K562 treated with DMSO at 1 percent for 24 hours (cell line): ENCODE measurements around the gene TRNT1. TPM values are rescaled to one million over a fixed set of nuclear protein-coding genes. Genes with fewer than 3 reads are reported as not detected.

Experiments used
- total RNA-seq: library from RNA; unstranded; fragments of 300-600 nt; gene quantifications from 2 replicates; pipeline ENCODE4 v1.2.3, GENCODE V29; 2022; ENCODE audit warnings: low read depth; ENCODE audit not compliant: insufficient read depth

TRNT1 gene
- 7.8 and 8.1 TPM in 2 replicates for total RNA-seq

GRCh38 chr3:3126477-3127431 is at the start of gene TRNT1:
TRNT1 (plus strand) TSS chr3:3126940; CDS start chr3:3129041, 2,101 bp downstream.

GRCh38 chr3:3110299-3110630 is 16.5 kb upstream of the TRNT1 start, which contains the start of gene IL5RA:
IL5RA (minus strand) TSS chr3:3110374; CDS start chr3:3104984, 5,390 bp downstream.

DNA sequence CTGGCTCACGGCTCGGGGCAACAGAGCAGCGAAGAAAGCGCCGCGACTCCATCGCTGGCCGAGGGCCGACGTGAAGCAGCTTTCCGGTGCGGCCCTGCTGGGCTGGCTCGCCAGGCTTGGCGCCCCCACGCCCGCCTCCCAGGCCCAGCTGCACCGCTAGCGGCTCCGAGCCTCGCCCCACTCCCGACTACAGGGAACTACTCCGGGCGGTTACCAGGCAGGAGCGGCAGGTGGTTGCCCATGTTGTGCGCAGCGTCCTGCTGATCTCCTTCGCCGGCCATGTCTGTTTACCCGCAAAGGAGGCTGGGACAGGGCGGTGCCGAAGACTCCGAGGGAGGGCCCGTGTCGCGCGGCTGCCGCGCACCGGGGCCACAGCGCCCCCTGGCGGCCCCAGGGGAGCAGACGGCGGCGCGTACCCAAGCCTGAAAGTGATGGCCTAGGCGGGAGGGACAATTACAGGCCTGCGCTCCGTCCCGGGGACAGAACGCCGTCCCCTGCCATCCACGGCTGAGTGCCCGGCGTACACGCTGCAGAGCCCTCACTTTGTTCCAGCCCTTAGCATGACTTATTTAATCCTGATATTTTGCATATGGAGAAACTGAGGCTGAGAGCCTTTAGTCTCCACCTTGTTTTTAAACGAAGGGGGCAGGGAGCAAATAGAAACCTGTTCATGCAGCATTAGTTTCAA is 52.8 kb downstream of the TRNT1 start, which contains the start of gene CRBN:
CRBN (minus strand) TSS at position 285 of the 688 bp plus-strand sequence; CDS start at position 281, 4 bp downstream.

Other genes with a start within 250 kb of the TRNT1 start
- gene IL5RA, start 16.6 kb upstream of the TRNT1 start, total RNA-seq = not detected in 2 replicates
- 26.3 and 27.2 TPM in 2 replicates for gene CRBN, start 52.8 kb downstream of the TRNT1 start, total RNA-seq